Activated CD8-positive, alpha-beta memory T cell treated with anti-CD3 and anti-CD28 coated beads, Interleukin-2, amount 50 U/mL, for 48 hours (primary cell): ENCODE data around the gene CCR5AS.
"Not testable (repeated sequence)": the region's sequence is repeated elsewhere in the genome, so short reads cannot be mapped to it uniquely, and the experiment has no call there.

Source experiments
- DNase-seq: peaks from one replicate; pipeline ENCODE4 v3.0.0-alpha.2; 2020

Gene CCR5AS

DNA sequence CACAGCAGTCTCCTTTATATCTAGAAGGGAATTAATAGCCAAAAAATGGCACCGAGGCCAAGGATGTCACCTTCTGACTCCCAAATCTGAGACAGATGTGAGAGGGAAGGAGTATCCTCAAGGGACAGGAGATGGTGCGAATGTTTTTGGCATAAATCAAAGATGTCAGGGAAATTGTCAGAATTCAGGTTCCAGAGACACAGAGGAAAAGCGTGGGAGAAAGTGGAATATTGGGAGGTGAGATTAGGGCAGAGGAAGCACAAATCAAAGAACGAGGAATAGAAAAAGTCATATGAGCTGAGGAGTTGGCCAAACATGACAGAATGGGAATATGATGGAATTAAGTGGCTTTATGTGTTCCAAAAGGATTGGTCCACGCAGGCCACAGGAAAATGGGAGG lies 6.0 kb downstream of the CCR5AS start:
- no peak for DNase-seq

DNA sequence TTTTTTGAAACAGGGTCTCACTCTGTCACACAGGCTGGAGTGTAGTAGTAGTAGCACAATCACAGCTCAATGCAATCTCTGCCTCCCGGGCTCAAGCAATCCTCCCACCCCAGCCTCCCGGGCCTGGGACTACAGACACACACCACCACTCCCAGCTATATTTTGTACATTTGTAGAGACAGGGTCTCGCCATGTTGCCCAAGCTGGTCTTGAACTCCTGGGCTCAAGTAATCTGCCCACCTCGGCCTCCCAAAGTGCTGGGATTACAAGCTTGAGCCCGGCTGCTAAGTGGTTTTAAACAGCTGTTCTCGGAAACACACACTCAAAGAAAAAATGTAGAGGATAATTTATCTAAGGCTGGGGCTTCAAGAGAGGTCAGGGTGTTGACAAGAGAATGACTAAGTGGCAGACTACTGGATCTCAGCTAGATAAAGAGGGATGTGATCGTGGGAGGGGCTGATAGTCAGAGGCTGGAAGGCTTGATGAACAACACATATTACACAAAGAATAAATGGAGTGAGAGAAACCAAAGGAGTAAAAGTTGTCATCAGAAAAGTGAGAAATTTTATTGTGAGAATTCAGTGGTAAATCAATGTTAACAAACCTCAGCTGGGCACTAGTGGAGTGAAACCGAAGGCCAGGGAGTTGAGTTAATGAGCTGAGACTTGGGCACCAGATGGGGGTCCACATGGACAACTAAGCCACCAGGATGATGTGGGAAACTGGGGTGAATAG lies 6.7 kb downstream of the CCR5AS start:
- DNase-seq: no peak

DNA sequence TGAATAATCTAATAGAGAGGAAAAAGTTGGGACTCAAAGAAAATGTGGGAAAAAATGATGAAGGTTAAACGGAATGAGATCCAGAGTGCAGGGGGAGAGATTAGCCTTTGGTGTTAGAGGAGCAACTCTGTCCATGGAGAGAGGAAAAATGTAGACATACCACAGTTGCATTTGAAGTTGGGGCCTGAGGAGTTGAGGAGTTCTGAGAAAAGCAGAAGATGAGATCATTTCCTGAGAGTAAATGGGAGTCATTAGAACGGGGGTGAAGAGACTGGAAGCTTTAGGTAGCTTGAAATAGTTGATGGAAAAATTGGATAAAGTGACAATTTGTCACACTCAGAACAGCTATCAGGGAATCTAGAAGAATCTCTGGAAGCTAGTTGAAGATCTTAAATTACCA lies 7.3 kb downstream of the CCR5AS start:
- no peak for DNase-seq

DNA sequence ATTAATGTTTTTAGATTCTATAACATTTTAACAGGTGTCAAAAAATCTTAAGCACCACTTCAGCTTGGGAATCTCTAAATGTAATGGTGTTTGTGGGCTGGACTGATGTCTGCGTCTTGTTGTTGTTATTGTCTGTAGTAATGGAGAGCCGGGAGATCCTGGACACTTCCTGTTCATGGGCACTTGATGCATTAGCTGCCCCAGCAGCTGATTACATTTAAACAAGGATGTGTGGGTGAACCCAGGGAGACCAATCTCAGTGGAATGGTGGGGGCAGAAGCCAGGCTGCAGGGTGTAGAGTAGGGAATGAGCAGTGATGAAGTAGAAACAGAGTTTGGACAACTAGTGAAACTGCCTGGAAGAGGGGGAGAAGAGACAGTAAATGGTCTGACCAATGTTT lies 7.8 kb downstream of the CCR5AS start:
- DNase-seq: no peak

DNA sequence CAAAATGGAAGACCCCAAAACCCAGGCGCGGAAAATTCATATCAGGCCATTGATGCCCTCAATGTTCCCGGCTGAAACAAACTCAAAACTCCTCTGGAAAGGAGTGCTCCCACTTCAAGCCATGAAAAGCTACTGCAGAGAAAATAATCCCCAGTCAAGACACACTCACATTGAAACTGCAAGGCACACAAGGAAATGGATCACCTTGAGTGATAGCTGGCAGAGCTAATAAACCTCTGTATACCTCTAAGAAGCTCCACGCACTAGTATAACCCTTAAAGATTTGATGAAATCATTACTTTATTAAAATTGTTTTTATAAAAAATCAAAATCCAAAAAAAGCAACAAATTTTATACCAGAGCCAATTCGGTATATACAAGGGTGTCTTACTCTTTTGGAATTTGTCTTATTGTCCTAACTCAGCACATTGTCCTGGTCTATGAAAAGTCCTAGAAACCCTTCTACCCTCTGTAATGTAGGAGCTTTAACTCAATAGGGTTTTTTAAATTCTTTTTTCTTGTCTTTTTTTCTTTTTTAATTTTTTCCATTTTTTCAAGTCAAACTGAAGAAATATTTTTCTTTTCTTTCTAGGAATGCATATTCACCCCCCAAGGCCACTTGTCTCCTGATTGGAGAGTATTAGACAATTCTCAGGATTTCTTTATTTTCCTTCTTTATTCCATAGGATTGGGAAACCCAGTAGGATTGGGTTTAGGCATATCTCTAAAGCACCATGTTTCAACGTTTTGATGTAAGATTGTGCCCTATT lies 8.5 kb downstream of the CCR5AS start:
- DNase-seq: no peak

DNA sequence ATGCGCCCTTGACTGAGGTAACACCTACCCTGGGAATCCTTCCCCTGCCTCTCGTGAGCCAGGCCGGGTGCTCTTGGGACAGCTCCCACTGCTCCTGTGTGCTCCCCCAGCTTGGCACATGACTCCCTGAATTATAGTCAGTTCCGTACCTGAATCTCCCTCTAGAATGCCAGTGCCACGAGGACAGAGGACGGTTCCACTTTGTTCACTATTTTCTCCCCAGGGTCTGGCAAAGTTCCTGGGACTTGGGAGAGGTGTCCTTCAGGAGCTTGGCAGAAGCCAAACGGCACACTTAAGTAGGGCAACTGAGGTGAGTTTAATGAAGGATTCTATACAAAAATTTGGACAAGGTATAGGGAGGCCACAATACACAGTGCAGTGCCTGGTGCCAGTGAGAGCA lies 9.8 kb downstream of the CCR5AS start:
- DNase-seq: no peak

DNA sequence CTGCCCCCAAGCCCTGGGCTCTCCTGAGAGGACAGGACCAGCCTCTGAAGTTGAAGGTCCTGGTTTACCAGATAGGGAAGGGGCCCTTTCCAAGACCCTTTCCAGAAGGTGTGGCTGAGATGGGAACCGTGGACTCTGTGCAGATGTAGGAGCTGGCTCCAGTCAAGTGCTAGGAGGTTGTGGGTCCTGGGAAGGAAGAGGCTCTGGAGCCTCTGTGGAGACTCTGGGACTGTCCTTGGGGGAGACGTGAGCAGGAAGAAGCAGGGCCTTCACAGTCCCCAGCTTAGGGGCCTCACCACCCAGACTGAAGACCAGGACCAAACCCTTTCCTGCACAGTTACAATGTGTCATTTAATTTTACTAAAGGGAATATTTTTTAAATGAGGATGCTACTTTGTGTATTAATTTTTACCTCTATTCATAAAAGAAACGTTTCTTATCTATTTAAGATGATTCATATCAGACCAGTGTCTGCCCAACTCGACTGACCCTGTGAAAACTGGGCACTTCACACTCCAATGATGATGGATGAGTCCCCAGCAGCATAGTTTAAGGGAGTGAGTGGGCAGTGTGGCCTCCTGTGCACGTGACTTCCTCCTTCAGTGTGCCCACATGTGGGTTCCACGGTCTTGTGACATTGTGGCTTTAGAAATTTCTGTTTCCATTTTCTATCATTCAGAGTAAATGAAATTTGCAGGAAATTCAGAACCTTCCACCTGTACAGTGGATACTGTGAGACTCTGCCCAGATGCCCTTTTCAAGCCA lies 10.9 kb downstream of the CCR5AS start:
- peak; percentile 43 for DNase-seq

DNA sequence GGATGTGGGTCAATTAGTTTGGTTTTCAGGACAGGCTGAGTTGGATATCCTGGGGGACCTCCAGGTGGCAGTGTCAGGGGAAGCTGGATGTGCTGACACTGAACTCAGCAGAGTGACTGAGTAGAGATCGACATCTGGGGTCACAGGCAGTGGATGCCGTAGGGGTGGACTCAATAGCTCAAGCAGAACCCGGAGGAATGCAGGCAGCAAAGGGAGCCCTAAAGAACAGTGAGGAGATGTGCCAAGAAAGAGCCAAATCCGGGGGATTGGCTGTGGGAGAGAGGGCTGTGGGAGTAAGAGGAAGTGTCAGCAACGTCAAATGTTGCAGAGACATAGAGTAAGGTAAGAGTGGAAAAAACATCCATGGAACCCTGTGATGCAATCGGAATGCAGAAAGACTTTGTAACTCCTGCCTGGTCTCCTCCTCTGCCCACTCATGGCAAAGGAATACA lies 11.6 kb downstream of the CCR5AS start:
- peak; percentile 44 for DNase-seq

DNA sequence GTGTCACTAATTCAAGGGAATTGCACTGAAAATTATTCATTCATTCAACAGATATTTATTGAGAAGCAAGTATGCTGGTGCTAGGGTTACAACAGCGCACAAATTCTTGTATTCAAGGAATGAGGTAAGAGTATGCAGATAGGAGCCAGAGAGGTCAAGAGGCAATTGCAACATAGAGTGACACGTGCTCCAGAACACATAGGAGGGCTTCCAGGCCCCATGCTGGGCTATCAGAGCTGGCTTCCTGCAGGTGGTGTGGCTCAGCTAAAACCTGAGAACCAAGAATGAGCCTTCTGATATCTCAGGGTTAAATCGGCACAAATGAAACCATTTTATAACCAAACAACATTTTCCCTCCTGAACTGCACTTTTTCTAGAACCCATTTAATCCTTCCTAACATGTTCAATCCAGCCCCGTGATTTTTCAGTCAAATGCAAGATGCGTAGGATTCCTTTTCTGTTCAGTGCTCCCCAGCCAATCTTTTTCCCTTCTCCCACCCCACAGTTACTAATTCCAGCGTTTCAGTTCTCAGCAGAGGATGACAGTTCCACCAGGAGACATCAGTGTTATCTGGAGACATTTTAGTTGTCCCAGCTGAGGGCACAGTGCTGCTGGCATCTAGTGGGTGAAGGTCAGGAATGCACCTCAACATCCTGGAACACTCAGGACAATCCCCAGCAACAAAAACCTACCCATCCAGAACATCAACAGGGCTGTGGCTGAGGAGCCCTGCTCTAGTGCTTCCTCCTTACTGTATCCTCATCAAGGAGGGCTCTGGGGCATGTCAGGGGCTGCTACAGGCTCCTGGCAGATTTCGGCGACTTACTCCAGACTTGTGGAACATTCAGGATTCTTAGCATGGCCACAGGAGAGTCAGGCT lies 13.1 kb downstream of the CCR5AS start:
- peak; percentile 40 for DNase-seq

DNA sequence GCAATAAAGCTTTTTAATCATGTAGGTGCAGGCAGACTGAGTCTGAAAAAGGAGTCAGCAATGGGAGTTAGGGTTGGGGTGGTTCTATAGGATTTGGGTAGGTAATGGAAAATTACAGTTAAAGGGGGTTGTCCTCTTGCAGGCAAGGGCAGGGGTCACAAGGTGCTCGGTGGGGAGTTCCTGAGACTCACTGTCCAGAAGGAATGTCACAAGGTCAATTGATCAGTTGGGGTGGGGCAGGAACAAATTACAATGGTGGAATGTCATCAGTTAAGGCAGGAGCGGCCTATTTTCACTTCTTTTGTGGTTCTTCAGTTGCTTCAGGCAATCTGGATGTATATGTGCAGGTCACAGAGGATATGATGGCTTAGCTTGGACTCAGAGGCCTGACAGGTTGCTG lies 13.9 kb downstream of the CCR5AS start:
- peak; percentile 26 for DNase-seq

DNA sequence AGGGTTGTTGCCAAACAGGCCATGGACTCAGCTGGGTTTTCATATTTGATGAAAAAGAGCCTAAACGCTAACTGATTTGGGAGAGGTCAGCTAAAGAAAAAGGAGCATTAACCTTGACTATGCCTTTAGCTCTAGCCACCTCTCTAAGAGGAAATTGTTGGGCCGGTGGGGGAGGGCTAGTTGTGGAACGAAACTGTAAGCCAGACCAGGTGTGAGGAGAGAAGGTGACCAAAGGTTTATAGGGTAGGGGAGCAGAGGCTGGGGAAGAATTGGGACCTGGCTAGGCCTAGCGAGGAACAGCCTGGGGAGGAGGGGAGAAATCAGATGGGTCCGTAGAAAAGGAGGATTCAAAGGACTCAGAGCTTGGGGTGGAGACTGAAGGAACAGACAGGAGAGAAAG lies 15.3 kb downstream of the CCR5AS start:
- not testable (repeated sequence) for DNase-seq

DNA sequence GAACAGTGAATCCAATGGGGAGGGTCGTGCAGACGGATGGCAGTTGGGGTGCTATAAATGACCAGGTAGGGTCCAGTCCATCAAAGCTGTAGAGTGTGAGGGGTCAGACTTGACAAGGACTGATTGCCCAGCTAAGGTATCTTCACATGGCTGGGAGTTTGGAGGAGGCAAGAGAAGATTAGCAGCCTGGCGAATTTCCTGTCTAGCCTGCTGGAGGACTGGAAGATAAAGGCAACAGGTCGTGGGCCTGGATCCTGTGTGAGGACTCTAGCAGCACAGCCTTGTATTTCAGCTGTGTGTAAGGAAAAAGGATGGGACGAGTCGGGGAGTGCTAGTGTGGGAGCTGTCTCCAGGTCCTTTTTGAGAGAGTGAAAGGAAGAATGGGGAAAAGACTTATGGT lies 17.6 kb downstream of the CCR5AS start:
- DNase-seq: peak; percentile 20

DNA sequence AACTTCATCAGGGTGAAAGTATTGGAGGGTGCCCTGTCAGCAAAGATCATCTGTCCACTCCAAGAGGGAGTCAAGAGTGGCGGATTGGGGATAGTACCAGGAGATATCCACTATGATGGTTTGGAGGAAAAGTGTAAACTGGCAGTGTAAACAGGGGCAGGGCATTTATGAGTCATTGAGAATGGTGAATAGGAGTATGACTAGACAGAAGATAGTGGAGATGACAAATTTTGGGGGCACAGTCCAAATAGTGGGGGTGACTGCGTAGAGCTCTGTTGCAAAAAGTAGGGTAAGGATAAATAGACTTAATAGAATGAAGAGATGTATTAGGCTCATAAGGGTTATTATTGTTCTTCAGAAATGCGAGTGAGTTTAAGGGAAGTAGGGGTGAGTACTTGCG lies 18.0 kb downstream of the CCR5AS start:
- not testable (repeated sequence) for DNase-seq

DNA sequence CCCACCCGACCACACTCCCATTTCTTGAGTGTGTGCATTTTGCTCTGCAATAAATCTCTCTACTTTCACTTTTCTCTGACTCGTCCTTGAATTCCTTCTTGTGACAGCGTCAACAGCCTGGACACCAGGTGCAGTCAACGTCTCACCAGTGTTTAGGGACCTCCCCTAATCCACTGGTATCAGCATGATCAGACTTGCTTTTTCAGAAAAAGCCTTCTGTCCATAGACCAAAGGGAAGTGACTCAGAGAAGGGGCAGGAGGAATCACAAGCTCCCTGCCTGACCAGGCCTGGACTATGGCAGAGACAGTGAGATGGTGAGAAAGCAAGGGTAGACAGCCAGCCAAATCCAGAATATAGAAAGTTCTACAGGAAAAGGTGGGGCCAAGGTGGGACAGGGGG lies 20.7 kb downstream of the CCR5AS start:
- DNase-seq: no peak

DNA sequence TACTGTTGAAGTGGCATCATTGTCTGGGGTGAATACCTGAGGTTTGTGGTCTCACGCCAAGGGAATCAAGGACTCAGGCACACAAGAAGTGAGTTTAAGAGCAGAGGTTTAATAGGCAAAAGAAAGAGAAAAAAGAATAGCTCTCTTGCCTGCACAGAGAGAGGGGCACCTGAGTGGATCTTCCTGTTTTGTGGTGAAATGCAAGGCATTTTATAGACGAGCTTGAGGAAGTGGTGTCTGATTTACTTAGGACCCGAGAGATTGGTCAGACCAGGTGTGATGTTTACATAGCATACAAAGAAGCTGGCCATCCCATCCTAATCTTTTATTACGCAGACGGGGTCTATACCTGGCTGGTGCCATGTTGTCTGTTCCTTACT lies 22.9 kb downstream of the CCR5AS start:
- DNase-seq: no peak

DNA sequence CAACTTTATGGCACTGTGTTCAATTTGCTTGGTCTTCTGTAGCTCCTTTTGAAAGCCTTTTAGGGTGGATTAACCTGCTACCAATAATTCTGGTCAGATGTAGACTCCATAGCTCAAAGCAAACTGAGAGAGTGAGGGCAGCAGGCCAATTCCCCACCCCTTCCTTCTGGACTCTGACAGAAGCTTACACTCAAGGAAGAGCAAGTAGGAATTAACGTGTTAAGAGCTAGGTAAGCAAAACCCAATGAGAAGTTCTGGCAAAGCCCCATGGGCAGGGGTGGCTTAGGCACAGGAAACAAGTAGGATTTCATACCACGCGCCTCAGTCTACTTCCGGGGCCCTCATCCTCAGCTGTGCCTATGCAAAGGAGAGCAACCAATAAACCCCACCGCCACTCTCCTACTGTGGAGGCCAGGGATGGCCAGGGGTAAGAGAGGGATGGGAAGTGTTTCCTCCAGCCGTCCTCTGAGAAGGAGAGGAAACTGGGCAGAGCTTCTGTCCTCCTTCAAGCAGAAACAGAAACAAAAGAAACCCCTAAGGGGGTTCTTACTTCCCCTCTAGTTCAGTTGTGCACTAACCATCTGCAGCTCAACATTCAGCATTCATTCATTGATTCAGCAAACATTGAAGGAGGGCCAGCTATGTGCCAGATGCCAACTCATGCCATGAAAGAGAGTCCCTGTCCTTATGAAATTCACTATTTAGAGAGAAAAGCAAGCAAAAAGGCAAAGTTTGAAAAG lies 23.5 kb downstream of the CCR5AS start:
- DNase-seq: no peak

DNA sequence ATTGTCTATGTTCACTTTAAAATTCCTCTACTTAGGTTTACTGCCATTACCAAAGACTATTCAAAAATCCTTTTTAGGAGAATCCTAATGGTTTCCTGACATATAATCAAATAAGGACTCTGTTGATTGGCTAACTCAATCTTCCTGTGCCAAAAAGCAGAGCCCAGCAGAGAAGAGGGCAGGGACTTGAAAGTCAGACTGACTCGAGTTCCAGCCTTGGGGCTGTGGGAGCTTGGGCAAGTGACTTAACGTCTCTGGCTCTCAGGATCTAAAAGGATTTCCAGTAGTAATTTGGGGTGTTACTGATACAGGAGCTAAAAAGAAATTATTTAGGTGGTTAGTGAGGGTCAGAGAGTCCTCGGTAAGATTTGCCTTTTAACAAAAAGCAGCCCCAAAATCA lies 25.2 kb downstream of the CCR5AS start:
- DNase-seq: no peak

DNA sequence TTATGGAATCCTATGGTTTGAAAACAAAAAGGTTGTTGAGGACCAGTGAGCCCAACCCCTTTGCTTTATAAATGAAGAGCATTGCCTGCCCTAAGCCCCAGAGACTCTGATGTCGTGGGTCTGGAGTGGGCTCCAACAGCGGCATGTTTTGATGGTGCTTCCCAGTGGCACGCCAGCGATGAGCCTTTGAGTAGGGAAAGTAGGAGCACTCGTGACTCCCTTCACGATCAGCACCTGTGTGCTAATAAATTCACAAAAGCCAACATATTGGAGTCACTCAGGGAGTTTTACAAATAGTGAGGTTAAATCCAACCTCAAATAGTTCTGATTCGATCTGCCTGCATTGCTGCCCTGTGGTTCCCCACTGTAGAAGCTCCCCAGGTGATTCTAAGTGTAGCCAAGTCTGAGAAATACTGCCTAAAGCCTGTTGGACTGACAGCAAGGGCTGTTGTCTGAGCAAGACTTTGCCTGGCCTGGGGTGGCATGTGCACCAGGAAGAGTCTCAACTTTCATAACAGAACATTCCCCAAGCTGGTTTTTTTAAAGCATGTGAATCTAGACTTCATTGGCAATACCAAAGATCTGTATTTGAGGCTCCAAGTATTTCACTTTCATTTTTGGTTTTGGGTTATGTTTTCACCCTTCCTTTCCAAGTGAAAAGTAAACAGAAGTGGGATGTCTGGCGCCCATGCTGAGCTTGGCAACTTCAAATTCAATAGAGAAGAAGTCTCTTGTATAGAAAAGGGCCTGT lies 26.2 kb downstream of the CCR5AS start:
- no peak for DNase-seq

DNA sequence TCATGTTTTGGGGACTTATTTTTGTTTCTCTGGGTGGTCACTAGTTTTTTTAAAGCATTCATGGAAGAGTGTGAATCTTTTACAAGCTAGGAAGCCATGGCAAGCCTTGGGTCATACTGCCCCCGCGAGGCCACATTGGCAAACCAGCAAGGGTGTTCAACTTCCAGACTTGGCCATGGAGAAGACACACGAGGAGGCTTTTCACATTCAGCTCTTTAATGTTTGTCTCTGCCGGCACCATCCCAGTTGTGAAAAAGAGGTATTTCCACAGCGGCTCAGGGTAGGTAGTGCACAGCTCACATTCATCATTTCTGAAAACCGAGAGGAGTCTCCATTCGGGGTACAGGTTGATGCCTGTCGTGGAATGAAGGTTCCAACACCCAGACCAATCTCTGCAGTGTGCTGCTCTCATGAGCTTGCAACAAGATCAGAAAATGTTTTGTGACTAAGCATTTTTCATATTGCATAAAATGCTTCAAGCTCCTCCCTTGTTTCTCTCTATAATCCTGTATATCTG lies 28.4 kb downstream of the CCR5AS start:
- DNase-seq: peak; percentile 81

DNA sequence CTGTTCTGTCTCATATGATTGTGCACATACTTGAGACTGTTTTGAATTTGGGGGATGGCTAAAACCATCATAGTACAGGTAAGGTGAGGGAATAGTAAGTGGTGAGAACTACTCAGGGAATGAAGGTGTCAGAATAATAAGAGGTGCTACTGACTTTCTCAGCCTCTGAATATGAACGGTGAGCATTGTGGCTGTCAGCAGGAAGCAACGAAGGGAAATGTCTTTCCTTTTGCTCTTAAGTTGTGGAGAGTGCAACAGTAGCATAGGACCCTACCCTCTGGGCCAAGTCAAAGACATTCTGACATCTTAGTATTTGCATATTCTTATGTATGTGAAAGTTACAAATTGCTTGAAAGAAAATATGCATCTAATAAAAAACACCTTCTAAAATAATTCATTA lies 31.1 kb downstream of the CCR5AS start:
- DNase-seq: no peak

DNA sequence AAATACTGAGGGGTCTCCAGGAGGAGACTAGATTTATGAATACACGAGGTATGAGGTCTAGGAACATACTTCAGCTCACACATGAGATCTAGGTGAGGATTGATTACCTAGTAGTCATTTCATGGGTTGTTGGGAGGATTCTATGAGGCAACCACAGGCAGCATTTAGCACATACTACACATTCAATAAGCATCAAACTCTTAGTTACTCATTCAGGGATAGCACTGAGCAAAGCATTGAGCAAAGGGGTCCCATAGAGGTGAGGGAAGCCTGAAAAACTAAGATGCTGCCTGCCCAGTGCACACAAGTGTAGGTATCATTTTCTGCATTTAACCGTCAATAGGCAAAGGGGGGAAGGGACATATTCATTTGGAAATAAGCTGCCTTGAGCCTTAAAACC lies 31.6 kb downstream of the CCR5AS start:
- DNase-seq: no peak
